Fibroblast of villous mesenchyme (primary cell): Measurements from ENCODE around the gene AJUBA. TPM values are rescaled to one million over a fixed set of nuclear protein-coding genes. Genes with fewer than 3 reads are reported as not detected.
A peak's percentile ranks its signal among the peaks of the same experiment; 100 is the strongest.
"Not testable (repeated sequence)": the region's sequence is repeated elsewhere in the genome, so short reads cannot be mapped to it uniquely, and the experiment has no call there.

Source experiments
- DNase-seq: peaks from one replicate; pipeline ENCODE4 v3.0.0-alpha.2; 2010; ENCODE audit warnings: low read depth
- H3K4me3 ChIP-seq: 2 replicates; pipeline ENCODE4 v1.5.1; 2011; ENCODE audit warnings: low read depth, mild to moderate bottlenecking, low read length
- CTCF ChIP-seq: IDR thresholded peaks from 2 replicates; pipeline ENCODE4 v1.5.1; 2012; ENCODE audit warnings: low read depth, mild to moderate bottlenecking, low read length; ENCODE audit not compliant: insufficient read depth
- total RNA-seq: library from RNA; depleted of rRNA; stranded (reverse); fragments of >200 nt; gene quantifications from 2 replicates; pipeline ENCODE4 v1.2.3, GENCODE V29; 2012

AJUBA gene
- total RNA-seq, 1 donor, result 131 TPM

GRCh38 chr14:23015618-23016017 is 33.3 kb upstream of the AJUBA start:
- H3K4me3 ChIP-seq, result no peak overlapping the region
- no peak for TF ChIP-seq CTCF
- no peak for DNase-seq

- H3K4me3 ChIP-seq, DNase-seq: not testable (repeated sequence)
Observed at GRCh38 chr14:23013749-23014054, 31.4 kb upstream of the AJUBA start.

DNA sequence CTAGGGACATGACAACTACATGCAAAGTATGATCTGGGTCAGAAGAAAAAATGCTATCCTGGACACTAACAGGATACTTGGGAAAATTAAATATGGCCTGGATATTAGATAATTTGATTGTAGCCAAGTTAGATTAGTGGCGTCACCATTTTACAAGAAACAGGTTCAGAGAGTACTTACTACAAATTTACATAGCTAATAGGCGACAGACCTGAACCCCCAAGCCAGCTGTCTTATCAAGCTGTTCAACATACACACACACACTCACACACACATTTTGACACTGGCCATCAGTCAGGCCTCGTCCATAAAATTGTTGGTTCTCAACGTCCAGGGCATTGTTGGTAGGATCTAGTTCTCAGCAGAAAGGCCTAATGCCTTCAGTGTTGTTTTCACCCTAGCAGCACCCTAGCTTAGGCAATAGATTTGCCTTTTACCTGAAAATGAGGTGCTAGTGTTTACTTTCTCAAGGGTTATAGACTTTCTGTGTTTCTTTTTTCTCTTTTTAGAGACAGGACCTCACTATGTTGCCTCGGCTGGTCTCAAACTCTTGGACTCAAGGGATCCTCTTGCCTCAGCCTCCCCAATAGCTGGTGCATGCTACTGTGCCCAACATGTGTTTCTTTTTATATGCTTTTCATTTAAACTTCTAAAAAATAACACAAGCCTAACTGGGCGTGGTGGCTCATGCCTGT is 30.9 kb upstream of the AJUBA start:
- TF ChIP-seq CTCF, result no peak
- H3K4me3 ChIP-seq, result no peak overlapping the region
- DNase-seq, result no peak

DNA sequence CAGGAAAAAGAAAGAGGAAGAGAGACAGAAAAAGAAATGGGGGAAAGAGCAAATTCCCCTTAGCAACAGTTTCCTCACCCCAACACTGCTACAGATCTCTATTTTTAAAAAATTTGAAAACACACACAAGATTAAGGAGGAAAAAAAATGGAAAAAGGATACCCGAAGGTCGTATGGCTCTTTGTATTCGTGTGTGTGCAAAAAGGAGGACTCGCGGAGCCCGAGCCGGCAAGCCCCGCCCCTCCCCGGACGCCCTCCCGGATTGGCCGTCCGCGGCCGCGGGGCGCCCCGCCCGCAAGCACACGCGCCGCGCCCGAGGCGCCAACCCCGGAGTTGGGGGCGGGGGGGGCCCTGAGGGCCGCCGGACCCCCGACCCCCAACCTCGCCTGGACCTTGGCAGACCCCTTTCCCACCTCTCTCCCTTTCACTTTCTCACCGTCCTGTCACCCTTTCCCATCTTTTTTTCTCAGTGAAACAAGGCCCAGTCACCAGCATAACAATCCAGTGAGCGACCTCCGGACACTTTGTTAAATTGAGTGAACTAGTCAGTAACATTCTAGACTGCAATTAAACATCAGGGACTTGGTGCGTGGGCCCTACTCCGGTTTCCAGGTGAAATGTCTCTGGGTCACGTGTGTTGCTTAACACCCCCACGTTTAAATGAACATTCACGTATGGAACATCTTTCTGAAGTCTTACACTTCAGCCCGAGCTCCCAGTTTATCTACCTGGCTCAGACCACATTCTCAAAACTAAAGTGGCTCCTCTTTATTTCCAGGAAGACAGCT is 27.8 kb upstream of the AJUBA start, which contains the start of gene C14orf93:
C14orf93 (minus strand) TSS at position 205 of the 788 bp plus-strand sequence. CDS start 11,120 bp downstream, outside the sequence.
- peak; percentile 42 for DNase-seq
- no peak for TF ChIP-seq CTCF
- peak within 1 kb of the TSS; percentile 67 for H3K4me3 ChIP-seq

- no peak for TF ChIP-seq CTCF
Observed at GRCh38 chr14:23009483-23009938, 27.2 kb upstream of the AJUBA start.

GRCh38 chr14:23008831-23009230 is 26.5 kb upstream of the AJUBA start:
- no peak for TF ChIP-seq CTCF
- no peak overlapping the region for H3K4me3 ChIP-seq
- DNase-seq, result peak; percentile 14

More at GRCh38 chr14:23009483-23009938, 27.2 kb upstream of the AJUBA start:
- H3K4me3 ChIP-seq, result peak overlapping the region; percentile 67
- DNase-seq, result no peak
